ENCODE data around the gene TSPAN14.

DNA sequence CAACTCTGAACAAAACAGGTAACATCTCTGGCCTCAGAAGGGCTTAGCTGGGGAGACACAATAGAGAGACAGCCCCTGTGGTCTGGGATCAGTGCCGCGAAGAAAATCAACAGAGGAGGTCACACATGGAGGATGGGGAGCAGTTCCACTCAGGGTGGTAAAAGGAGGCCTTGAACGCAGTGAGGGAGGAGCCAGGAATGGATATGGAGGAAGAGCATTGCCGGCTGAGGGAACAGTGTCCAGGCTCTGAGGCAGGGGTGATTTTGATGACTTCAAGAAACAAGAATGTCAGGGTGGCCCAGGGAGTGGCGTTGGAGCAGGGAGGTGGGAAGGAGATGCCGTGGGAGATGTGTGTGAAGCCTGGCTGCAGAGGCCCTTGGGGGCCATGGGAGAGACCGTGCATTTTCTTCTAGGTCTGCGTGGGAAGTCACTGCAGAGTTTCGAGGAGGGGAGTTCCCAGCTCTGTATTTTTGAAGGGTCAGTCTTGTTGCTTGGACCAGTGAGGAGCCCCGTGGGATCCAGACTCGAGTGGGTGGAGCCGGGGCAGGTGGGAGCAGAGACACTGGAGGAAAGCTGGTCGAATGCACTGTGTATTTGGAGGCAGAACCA lies 47.9 kb downstream of the TSPAN14 start:
- TF ChIP-seq FOSL1 (IDR thresholded peaks at IDR 0.05; ENCODE audit: insufficient read depth, low read depth, low read length) (no peak), CHD2 (IDR thresholded peaks at IDR 0.05; ENCODE audit: low read length) (no peak), ASH2L (IDR thresholded peaks at IDR 0.05; ENCODE audit: low read length) (no peak), BRCA1 (IDR thresholded peaks at IDR 0.05; ENCODE audit: low read depth, low read length) (no peak), EP300 (IDR thresholded peaks at IDR 0.05; ENCODE audit: borderline replicate concordance in 1 of 2, low read depth in 2 of 2, low read length in 2 of 2) (no peak), POLR2A (IDR thresholded peaks at IDR 0.05; ENCODE audit: control extremely low read depth in 1 of 2, low read depth in 2 of 2, low read length in 2 of 2) (no peak), ZNF274 (IDR thresholded peaks at IDR 0.05; ENCODE audit: borderline replicate concordance, extremely low read depth, low read length) (no peak), CTBP2 (IDR thresholded peaks at IDR 0.05; ENCODE audit: borderline replicate concordance, insufficient read depth, insufficient read length, low read length) (no peak), JUND (IDR thresholded peaks at IDR 0.05; ENCODE audit: low read length) (no peak), CREB1 (IDR thresholded peaks at IDR 0.05) (no peak)
- TF ChIP-seq, protein P1, sequence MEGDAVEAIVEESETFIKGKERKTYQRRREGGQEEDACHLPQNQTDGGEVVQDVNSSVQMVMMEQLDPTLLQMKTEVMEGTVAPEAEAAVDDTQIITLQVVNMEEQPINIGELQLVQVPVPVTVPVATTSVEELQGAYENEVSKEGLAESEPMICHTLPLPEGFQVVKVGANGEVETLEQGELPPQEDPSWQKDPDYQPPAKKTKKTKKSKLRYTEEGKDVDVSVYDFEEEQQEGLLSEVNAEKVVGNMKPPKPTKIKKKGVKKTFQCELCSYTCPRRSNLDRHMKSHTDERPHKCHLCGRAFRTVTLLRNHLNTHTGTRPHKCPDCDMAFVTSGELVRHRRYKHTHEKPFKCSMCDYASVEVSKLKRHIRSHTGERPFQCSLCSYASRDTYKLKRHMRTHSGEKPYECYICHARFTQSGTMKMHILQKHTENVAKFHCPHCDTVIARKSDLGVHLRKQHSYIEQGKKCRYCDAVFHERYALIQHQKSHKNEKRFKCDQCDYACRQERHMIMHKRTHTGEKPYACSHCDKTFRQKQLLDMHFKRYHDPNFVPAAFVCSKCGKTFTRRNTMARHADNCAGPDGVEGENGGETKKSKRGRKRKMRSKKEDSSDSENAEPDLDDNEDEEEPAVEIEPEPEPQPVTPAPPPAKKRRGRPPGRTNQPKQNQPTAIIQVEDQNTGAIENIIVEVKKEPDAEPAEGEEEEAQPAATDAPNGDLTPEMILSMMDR (IDR thresholded peaks at IDR 0.05; ENCODE audit: control extremely low read depth in 1 of 3, insufficient read depth in 1 of 3, low read depth in 1 of 3, low read length in 3 of 3) = no peak
